Epithelial cell of prostate (primary cell): ENCODE data around the gene CTXN1.
"Not testable (repeated sequence)": the region's sequence is repeated elsewhere in the genome, so short reads cannot be mapped to it uniquely, and the experiment has no call there.

Source experiments
- DNase-seq: peaks from one replicate; pipeline ENCODE4 v3.0.0-alpha.2; 2011; ENCODE audit warnings: low read depth, low spot score
- H3K27ac ChIP-seq: fragments of 450-650 bp; 2 replicates; pipeline ENCODE4 v1.5.1; 2017; ENCODE audit warnings: mild to moderate bottlenecking

The CTXN1 gene

DNA sequence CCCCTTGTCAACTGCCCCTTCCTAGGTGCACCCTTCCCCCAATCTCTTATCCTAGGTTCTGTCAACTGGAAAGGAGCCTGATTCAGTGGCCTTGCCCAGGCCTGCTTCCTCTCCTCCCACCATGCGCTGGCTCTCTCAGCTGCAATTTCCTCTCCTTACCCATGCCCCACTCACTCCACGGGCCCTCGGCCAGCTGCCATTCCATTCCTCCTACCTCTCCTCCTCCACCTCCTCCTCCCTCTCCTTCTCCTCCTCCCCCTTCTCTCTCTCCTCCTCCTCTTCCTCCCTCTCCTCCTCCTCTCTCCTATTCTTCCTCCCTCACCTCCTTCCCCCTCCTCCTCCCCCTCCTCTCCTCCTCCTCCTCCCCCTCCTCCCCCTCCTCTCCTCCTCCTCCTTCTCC, 27.1 kb upstream of the CTXN1 start:
- DNase-seq, result peak; percentile 29

DNA sequence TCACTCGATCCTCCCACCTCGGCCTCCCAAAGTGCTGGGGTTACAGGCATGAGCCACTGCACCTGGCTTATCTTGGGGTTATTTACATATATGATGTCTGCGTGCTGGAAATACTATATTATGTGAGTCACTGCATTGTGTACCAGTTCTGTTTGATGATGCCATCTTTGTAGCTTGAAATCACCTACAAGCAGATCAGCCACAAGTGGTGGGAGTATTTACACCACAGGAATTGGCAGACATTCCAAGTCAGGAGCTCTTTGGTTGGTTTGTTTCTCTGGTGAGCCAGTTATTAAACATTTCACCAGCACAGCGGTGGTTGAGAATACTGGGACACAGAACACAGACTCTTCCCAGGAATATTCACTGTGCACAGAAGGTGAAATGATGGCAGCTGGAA, 22.0 kb upstream of the CTXN1 start:
- DNase-seq, result peak; percentile 48

More for the DNA sequence above, 27.1 kb upstream of the CTXN1 start:
- peak overlapping the region; percentile 39 for H3K27ac ChIP-seq

DNA sequence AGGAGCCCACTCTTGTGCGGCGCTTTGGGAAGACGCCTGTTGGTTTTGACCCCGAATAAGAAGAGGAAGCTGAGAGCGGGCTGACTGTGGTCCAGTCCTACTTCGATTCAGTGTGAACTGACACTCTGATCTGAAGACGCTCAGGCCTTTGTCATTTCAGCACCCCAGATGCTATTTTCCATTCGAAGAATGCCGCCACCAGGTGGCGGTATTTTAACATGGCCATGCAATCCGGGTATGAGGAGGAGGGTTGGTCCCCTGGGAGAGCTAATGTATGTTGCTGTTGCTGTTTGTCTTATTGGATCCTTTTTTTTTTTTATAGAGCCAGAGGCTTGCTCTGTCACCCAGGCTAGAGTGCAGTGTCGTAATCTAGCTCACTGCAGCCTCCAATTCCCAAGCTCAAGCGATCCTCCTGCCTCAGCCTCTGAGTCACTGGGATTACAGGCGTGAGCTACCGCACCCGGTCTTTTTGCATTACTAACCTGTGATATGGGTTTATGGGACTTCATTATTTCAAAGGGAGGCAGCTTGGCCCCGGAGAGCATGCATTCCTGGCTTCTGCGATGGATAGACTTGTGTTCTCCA, 18.3 kb upstream of the CTXN1 start:
- peak; percentile 49 for DNase-seq
- H3K27ac ChIP-seq, result peak overlapping the region; percentile 83

More for the DNA sequence above, 22.0 kb upstream of the CTXN1 start:
- H3K27ac ChIP-seq, result no peak overlapping the region

DNA sequence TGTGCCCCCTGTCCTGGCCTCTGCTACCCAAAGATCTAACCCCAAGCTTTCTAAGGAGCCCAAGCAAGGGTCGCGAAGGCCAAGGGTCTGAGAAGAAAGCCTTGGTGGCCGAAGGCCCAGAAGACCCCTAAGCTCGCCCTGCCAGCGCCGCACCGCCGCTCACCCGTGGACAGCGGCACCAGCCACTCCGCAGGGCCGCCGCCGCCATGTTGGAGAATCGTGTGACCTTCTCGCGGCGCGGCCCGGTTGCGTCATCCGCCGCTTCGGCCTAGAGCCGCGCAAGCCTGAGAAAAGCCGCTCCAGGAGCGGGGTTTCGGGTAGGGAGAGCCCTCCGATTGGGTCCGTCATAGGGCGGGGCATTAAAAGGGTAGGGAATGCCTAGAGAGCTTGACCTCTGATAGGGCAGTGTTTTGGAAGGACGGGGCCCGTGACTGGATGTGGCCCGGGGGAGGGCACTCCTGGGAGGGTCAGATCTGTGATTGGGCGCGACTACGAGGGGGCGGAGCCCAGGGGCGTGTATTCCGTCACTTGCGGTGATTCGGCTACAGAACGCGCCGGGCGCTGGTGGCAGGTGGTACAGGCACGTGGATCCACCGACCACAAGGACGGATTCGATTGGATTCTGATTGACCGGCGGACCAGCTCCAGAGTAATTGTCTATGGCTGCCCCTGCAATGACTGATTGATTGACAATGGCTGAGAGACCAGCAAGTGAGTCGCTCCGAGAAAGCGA, 17.7 kb upstream of the CTXN1 start, which contains the start of gene TIMM44:
TSS of gene TIMM44 (minus strand) at position 223 of the 733 bp plus-strand sequence. CDS start at position 208, 15 bp downstream.
- peak; percentile 98 for DNase-seq
- peak within 1 kb of the TSS; percentile 83 for H3K27ac ChIP-seq

DNA sequence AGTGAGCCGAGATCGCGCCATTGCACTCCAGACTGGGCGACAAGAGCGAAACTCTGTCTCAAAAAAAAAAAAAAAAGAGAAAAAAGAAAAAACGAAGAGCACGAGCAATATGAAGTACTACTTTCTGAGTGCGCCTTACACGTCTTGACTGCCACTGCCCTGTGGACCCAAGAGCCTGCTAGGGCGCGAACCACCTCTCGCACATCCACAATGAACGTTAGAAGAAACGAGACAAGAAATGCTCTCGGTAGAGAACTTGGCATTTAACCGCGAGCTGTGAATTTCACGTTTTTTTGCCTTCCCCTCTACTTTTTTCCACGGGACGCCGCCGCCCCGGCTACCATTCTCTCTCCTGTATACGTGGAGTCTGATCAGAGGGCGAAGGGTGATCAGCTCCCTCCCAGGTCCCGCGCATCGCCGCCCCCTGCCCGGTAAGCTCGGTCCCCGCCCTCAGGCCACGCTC, 17.1 kb upstream of the CTXN1 start:
- DNase-seq, result no peak

DNA sequence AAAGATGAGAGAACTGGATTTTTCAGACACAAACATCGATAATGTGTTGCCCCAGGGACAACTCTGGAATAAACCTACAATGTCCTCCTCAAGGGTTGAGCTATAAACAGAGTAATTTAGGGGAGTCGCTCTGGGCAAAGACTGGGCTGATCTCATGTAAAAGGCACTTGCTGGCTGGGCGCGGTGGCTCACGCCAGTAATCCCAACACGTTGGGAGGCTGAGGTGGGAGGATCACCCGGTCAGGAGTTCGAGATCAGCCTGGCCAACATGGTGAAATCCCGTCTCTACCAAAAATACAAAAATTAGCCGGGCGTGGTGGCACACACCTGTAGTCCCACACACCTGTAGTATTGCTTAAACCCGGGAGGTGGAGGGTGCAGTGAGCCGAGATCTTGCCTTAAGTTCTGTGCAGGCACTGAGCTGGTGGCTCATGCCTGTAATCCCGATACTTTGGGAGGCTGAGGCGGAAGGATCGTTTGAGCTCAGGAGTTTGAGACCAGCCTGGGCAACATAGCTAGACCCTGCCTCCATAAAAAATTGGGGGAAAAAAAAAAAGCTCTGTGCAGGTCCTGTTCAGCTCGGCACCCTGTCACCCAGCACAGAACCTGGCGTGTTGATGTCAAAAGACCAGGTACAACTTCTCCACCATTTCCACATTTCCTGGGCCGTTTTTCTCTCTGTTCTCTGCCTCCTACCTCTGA, 16.1 kb upstream of the CTXN1 start:
- no peak for DNase-seq
- H3K27ac ChIP-seq, result no peak overlapping the region

More for the DNA sequence above, 17.1 kb upstream of the CTXN1 start:
- H3K27ac ChIP-seq, result peak overlapping the region; percentile 83

DNA sequence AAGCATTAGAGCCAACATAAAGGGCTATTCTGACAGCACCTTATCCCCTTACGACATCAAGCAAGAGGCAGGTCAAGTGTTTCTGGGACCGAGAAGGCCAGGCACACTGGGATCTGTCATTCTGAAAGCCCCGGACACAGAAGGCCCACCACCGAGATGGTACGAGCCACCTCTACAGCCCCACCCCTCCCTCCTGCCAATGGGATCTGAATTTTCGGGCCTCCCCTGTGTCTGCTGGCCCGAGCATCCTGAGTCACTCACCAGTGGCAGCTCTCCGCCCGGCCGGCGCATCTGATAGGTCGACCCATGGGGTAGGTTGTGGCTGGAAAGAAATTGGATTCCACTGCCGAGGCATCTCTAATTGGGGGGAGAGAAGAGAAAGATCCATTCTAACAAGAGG, 14.9 kb upstream of the CTXN1 start:
- DNase-seq, result no peak

DNA sequence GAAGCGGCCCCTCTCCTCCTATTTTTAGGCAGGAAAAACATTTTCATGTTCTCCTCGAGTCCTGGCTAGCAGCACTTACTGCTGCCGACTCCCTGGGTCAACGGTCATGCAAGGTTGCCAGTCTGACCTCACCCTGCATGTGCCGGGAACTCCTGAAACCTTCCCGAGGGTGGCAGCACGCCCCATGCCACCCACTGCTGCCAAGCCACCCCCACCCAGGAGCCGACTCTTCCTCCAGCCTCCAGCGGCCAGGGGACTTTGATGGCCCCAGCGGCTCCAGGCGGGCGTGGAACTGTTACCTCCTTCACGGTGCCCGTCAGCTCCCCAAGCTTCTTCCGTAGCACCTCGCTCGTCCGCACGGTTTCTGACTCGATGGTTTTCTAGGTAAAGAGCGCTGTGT, 8.8 kb upstream of the CTXN1 start:
- DNase-seq, result no peak
- H3K27ac ChIP-seq, result no peak overlapping the region

More for the DNA sequence above, 14.9 kb upstream of the CTXN1 start:
- no peak overlapping the region for H3K27ac ChIP-seq

DNA sequence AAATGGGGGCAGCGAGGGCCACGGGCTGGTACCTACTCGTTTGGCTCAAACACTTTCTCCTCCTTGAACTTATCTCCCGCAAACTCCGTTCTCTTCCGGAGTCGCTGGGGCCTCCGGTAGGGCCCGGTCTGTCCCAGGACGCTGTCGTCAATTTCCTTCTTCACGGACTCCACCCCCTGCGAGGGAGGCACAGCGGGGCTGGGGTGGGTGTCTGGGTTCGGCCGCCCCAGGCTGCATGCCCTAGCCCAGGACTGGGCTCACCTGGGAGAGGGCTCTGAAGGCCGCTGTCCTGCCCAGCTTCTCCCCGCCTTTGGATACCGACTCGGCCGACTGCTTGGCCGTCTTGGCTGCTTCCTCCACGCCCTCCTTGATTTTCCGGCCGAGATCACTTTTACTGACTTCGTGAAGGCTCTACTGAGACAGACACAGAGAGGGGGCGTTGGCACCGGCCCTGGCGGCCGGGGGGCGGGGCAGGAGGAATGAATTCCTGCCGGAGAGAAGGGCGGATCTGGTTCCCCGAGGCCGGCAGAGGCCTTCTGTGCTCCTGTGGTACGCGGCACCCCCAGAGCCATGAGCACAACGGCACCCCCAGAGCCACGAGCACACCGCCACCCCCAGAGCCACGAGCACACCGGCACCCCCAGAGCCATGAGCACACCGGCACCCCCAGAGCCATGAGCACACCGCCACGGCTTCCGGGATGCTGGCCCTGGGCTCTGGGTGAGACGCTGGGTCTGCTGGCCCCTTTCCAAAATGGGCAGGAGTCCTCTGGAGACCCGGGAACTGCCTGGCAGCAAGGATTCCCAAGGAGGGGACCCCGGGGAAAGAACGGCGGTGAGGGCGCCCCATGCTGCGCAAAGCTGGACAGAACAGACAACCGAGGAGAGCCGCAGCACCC, 8.1 kb upstream of the CTXN1 start:
- H3K27ac ChIP-seq, result no peak overlapping the region
- no peak for DNase-seq

DNA sequence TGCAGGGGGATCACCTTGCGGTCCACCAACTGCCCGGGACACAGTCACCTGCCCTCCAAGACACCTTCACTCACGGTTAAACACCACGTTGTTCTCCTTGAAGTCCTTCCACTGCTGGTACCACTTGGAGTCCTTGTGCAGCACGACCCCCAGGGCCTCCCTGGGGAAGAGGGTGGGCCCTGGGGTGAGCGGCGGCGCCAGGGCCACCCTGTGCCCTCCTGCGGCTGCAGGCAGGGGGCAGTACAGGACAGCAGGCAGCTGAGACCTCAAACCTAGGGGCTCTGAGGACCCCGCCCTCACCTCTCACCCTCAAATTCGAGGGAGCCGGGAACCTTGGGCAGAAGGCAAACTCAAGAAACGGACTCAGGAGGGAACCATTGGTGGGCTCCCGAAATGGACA, 7.5 kb upstream of the CTXN1 start:
- no peak for DNase-seq
- H3K27ac ChIP-seq, result no peak overlapping the region

DNA sequence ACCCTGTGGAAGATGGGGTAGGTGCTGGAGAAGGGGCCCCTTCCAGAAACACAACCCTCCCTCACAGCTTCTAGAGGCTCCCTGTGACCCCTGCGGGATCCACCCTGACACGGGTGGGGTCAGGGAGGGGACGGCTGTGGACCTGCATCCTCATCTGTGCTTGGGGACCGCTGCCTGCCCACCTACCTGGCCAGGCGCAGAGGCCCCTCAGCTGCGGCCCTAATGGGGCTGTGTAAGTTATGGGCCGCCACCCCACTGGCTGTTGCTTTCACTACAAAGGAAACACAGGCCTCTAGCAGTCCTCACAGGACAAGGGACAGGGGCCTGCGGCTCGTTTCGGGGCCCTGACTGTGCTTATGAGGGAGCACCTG, 7.0 kb upstream of the CTXN1 start:
- no peak for DNase-seq
- H3K27ac ChIP-seq, result no peak overlapping the region

DNA sequence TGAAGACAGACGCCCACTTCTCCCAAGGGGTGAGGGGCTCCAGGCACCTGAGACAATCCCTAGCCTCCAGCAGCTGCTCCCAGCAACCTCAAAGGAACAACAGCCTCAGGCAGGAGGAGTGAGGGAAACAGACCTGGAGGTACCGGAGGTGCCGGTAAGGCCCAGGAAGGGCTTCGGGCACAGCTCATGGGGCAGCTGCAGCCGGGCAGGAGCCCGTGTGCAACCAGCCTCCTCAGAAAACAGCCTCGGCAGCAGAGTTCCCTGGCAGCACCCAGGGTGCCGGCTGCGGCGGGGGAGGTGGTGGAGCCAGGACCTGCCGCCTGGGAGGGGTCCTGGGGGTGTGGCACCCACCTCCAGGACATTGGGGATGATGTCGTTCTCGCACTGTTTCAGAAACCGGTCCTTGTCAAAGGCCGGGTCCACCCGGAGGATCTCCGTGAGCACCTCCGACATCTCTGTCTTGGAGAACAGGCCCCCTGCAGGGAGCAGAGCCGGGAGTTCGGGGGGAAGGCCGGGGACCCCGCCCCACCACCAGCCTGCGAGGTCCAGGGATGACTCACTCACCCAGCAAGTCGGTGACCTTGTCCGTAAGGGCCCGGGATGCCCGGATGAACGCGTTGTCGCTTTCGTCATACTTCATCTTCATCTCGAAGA, 6.5 kb upstream of the CTXN1 start:
- DNase-seq, result no peak
- H3K27ac ChIP-seq, result no peak overlapping the region

DNA sequence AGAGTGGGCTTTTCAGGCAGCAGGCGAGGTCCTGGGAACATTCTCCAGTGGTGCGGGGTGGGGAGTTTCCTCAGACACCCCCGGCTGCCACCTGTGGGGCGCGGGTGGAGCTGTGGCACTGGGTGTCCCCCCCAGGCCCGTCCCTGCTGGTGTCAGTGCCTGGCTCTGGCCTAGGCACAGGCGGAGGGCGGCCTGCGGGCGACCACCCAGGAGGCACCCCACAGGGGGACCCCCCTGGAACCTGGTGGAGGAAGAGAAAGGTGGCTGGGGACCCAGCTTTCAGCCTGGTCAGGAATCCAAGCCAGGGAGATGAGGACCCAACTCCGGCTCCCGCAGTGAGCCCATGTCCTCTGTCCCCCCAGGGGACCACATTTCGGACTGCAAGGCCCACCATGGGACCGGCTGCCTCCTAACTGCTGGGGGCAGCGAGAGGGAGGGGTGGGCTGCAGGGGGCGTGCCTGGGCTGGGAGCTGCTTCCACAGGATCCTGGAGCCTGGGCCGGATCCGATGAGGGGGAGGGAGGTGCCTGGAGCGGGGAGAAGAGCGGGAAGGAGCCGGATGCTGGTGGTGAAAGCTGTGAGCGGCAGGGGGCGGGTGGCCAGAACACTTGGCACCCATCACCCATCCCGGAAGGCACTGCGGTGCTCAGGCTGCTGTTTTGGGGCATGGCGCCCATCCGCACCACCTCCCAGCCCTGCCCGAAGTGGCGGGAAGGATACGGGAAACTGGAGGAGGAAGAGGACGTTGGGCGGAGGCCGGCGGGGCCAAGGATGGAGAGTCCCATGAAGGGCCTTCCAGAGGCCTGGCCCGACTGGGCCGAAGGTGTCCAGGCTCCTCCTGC, 5.5 kb upstream of the CTXN1 start:
- H3K27ac ChIP-seq, result peak overlapping the region; percentile 80
- no peak for DNase-seq

DNA sequence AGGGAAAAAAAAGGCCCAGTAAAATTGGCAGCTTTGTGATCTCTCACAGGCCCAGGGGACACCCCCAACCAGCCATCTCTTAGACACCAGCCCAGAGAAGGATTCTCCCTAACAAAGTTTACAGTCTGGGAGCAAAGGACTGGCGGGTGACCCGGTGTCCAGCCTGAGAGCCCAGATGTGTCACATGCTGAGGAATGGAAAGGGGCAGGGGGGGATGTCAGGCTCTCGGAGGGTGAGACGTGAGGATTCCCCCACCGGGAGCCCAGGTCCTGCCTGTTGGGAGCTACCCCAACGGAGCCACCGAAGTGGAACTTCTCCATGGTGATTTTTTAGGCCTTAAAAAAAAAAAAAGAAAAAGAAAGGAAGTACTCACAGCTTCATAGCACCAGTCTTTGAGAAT, 4.8 kb upstream of the CTXN1 start:
- DNase-seq, result no peak
- peak overlapping the region; percentile 80 for H3K27ac ChIP-seq

DNA sequence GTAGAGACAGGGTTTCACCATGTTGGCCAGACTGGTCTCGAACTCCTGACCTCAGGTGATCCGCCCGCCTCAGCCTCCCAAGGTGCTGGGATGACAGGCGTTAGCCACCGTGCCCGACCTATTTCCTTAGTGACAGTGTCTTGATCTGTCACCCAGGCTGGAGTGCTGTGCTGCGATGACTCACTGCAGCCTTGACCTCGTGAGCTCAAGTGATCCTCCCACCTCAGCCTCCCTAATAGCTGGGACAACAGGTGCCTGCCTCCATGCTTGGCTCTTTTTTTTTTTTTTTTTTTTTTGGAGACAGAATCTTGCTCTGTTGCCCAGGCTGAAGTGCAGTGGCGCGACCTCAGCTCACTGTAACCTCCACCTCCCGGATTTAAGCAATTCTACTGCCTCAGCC, 4.1 kb upstream of the CTXN1 start:
- H3K27ac ChIP-seq, result peak overlapping the region; percentile 80
- not testable (repeated sequence) for DNase-seq

DNA sequence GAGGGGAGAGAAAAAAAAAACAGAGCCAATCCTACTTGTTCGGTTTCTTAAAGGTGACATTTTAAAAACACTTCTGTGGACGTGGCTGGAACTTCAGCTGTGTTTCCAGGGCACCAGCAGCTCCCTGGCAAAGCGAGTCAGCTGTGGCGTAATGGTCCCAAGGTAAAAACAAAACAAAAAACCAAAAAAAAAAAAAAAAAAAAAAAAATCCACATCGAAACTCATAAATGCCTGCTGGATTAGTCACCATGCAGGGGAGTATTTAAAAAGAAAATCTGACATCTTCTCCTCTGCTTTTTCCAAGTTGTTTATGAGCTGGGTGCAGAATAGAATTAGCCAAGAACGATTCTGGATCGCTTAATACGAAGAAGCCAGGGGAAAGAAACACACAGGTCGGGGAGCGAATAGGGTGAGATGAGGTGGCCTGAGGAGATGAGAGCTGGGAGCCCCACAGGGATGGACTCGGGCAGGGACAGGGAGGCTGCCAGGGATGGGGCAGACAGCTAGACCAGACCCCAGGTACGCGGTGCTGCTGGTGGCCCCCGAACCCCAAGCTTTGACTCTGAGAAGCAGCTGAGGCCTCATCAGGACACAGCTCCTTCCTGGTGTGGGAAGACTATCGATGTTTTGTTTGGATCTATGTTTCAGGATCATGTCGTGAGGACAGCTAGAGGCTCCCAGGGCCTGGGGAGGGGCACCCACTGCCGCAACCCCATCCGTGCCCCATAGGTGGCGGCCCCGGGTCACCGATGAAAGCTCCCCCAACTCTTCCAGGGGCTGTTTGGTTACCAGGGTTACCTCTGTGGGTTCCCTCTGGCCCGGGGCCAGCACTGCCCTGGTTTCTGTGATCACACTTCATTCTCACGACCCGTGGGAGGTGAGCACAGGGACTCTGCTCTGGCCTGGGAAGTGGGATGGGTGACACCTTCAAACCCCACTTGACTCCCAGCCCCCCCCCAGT, 3.1 kb upstream of the CTXN1 start:
- peak; percentile 49 for DNase-seq
- peak overlapping the region; percentile 80 for H3K27ac ChIP-seq

DNA sequence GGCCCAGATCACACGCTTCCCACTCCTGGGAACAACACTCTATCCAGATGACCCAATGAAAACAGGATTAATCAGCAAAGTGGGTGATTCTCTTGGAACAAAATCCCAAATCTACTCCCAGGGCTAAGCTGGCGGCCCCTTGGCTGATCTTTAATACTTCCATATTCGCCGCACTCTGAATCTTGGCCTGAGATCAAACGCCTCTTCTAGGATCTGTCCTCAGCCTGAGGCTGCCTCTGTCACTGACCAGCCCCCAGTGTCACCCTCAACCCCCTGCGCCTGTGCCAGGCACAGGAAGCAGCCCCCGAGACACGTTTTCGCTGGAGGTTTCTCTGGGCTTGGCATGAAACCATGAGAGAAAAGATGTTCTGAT, 2.4 kb upstream of the CTXN1 start:
- DNase-seq, result no peak
- H3K27ac ChIP-seq, result peak overlapping the region; percentile 80
